ENCODE measurements around the gene GALNT3. TPM values are rescaled to one million over a fixed set of nuclear protein-coding genes. Genes with fewer than 3 reads are reported as not detected.

GALNT3 gene
- total RNA-seq, 1 experiment from 2014 or later, result 9.8 TPM

DNA sequence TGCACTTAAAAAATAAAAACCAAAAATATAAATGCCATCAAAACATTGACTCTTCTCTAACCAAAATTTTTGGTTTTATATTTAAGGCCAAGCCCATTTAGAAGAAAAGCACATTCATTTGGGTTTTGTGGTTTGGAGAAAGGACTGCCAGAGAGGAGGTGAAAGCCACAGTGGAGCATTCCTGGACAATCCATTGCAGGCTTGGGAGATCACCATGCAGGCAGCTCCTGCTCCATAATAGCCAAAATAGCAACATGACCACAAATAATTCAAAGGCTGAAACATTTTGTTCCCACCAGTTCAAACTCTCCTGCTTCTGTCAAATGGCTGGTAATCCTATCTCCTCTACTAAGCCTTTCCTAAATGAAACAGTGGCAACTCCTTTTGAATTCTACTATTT, 73.5 kb downstream of the GALNT3 start (continued):
- TF ChIP-seq REST (IDR thresholded peaks at IDR 0.05; ENCODE audit: low read depth), result no peak

DNA sequence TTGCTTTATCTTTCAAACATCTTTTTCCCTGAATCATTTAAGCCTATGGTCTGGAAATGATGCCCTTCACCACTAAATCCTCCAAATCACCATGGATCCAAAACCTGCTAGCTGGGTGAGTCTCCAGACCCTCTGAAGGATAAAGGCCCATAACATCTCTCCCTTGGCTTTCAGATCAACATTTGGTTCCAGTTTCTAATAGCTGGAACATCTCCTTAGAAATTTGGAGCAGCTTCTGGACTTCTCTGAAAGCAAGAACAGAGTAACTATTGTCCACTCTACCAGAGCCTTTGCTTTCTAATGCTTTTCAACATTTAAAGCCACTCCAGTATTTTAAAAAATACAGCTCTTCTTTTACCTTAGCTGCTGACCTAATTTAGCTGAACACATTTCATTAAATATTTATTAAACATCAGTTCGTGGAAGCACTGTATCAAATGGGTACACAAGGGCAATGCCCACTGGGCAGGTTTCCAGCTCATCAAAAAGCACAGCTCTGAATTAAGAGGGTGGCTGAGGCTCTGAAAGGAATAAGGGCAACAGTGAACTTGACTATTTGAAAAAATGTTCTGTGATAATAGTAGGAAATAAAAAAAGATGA, 75.3 kb downstream of the GALNT3 start:
- POLR2A ChIA-PET, result no interaction called here

GRCh38 chr2:165716091-165716490, 78.0 kb downstream of the GALNT3 start:
- 0 out of 2 replicates have a peak, but pooled peaks cover 10% of the 10 kb centered on the region for H3K27me3 ChIP-seq (ENCODE audit: insufficient read depth, low read length)
- no peak overlapping the region for H3K4me3 ChIP-seq (replicated peaks in 1 of 2; ENCODE audit: low read depth in 1 of 2, low read length in 2 of 2)
- DNase-seq (ENCODE audit: low read depth, low spot score) (no peak), ATAC-seq (no peak)
- H3K9ac ChIP-seq (ENCODE audit: low read length), result no peak overlapping the region
- no peaks in the 10 kb centered on the region for H3K4me1 ChIP-seq (ENCODE audit: control insufficient read depth in 1 of 2, insufficient read depth in 2 of 2, low read length in 2 of 2)
- no TSS peak for BruUV-seq (replicated peaks)
- H3K27ac ChIP-seq (ENCODE audit: low read depth, low read length), result no peak overlapping the region
- intact Hi-C loops (cut with micrococcal nuclease), result no loop called here
- H3K9me2 ChIP-seq (ENCODE audit: insufficient read depth), result no peaks in the 10 kb centered on the region
- H3K36me3 ChIP-seq (ENCODE audit: control insufficient read depth in 1 of 2, insufficient read depth in 2 of 2, low read length in 2 of 2), result no peaks in the 10 kb centered on the region
- no peaks in the 10 kb centered on the region for H3K79me2 ChIP-seq (ENCODE audit: insufficient read depth, low read length)
- TF ChIP-seq, protein P1, sequence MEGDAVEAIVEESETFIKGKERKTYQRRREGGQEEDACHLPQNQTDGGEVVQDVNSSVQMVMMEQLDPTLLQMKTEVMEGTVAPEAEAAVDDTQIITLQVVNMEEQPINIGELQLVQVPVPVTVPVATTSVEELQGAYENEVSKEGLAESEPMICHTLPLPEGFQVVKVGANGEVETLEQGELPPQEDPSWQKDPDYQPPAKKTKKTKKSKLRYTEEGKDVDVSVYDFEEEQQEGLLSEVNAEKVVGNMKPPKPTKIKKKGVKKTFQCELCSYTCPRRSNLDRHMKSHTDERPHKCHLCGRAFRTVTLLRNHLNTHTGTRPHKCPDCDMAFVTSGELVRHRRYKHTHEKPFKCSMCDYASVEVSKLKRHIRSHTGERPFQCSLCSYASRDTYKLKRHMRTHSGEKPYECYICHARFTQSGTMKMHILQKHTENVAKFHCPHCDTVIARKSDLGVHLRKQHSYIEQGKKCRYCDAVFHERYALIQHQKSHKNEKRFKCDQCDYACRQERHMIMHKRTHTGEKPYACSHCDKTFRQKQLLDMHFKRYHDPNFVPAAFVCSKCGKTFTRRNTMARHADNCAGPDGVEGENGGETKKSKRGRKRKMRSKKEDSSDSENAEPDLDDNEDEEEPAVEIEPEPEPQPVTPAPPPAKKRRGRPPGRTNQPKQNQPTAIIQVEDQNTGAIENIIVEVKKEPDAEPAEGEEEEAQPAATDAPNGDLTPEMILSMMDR (IDR thresholded peaks at IDR 0.05 in 2 of 3, conservative IDR thresholded peaks at IDR 0.05 in 1 of 3; ENCODE audit: borderline replicate concordance in 1 of 3, insufficient read depth in 1 of 3, low read depth in 2 of 3, low read length in 2 of 3), result no peak
- no peak for TF ChIP-seq POLR2A (IDR thresholded peaks at IDR 0.05; ENCODE audit: borderline replicate concordance, extremely low read depth, insufficient read depth, insufficient read length)
- no peak for TF ChIP-seq JUND (IDR thresholded peaks at IDR 0.05)
- H2AFZ ChIP-seq (ENCODE audit: low read depth, low read length, poor library complexity, severe bottlenecking), result no peak overlapping the region
- CTCF ChIA-PET, result no interaction called here
- no peak overlapping the region for H3K4me2 ChIP-seq (ENCODE audit: low read length)
- POLR2A ChIA-PET, result no interaction called here
- no peaks in the 10 kb centered on the region for H3K9me3 ChIP-seq (ENCODE audit: control insufficient read depth in 1 of 2, insufficient read depth in 1 of 2, low read depth in 1 of 2, low read length in 2 of 2)
- no peaks in the 10 kb centered on the region for H4K20me1 ChIP-seq (ENCODE audit: insufficient read depth)
- RAD21 ChIA-PET (ENCODE audit: low non-redundant PET in 1 of 2, low total read pairs in 2 of 2, uncharacterized antibody in 2 of 2, unreplicated experiment in 2 of 2), result no interaction called here

More for the DNA sequence above, 75.3 kb downstream of the GALNT3 start:
- Histone ChIP-seq H4K20me1 (ENCODE audit: insufficient read depth) (no peaks in the 10 kb centered on the region), H3K9ac (ENCODE audit: low read length) (no peak overlapping the region), H3K4me1 (ENCODE audit: control insufficient read depth in 1 of 2, insufficient read depth in 2 of 2, low read length in 2 of 2) (no peaks in the 10 kb centered on the region), H2AFZ (ENCODE audit: low read depth, low read length, poor library complexity, severe bottlenecking) (no peak overlapping the region), H3K36me3 (ENCODE audit: control insufficient read depth in 1 of 2, insufficient read depth in 2 of 2, low read length in 2 of 2) (no peaks in the 10 kb centered on the region), H3K9me3 (ENCODE audit: control insufficient read depth in 1 of 2, insufficient read depth in 1 of 2, low read depth in 1 of 2, low read length in 2 of 2) (no peaks in the 10 kb centered on the region), H3K27me3 (ENCODE audit: insufficient read depth, low read length) (peaks cover 17% of the 10 kb centered on the region; the same call in 1 of the 2 replicates), H3K27ac (ENCODE audit: low read depth, low read length) (no peak overlapping the region), H3K79me2 (ENCODE audit: insufficient read depth, low read length) (no peaks in the 10 kb centered on the region), H3K4me2 (ENCODE audit: low read length) (no peak overlapping the region), H3K9me2 (ENCODE audit: insufficient read depth) (no peaks in the 10 kb centered on the region), H3K4me3 (replicated peaks in 1 of 2; ENCODE audit: low read depth in 1 of 2, low read length in 2 of 2) (no peak overlapping the region)
- RAD21 ChIA-PET (ENCODE audit: low non-redundant PET in 1 of 2, low total read pairs in 2 of 2, uncharacterized antibody in 2 of 2, unreplicated experiment in 2 of 2), result no interaction called here
- no TSS peak for BruUV-seq (replicated peaks)
- no peak for DNase-seq (ENCODE audit: low read depth, low spot score)
- intact Hi-C loops (cut with micrococcal nuclease), result no loop called here
- TF ChIP-seq JUND (IDR thresholded peaks at IDR 0.05) (no peak), ELF1 (IDR thresholded peaks at IDR 0.05; ENCODE audit: borderline replicate concordance, low read depth) (no peak), TCF7L2 (IDR thresholded peaks at IDR 0.05; ENCODE audit: borderline replicate concordance, extremely low read depth, insufficient read depth, insufficient read length) (no peak)
- ATAC-seq, result no peak
- CTCF ChIA-PET, result no interaction called here
